HepG2 (cell line): Measurements from ENCODE around the gene POLN. TPM values are rescaled to one million over a fixed set of nuclear protein-coding genes. Genes with fewer than 3 reads are reported as not detected.

Experiments used
- BCL6 ChIP-seq: IDR thresholded peaks from 2 replicates; pipeline ENCODE4 v1.6.1; 2016; ENCODE audit warnings: missing genetic modification reagents, missing compliant biosample characterization
- JUN ChIP-seq: sonication (generic); formaldehyde crosslinking; IDR thresholded peaks from 2 replicates; pipeline ENCODE4 v1.4.0; 2020; ENCODE audit warnings: mild to moderate bottlenecking, missing genetic modification reagents
- RFX3 ChIP-seq: IDR thresholded peaks from 2 replicates; pipeline ENCODE4 v1.6.1; 2016; ENCODE audit warnings: missing biosample characterization, missing genetic modification reagents
- SMAD9 ChIP-seq: sonication (generic); formaldehyde crosslinking; IDR thresholded peaks from 2 replicates; pipeline ENCODE4 v1.5.1; 2020; ENCODE audit warnings: mild to moderate bottlenecking, missing genetic modification reagents
- TCF7 ChIP-seq: sonication (generic); IDR thresholded peaks from 2 replicates; pipeline ENCODE4 v1.6.1; 2016; ENCODE audit warnings: antibody characterized with exemption, low read depth
- YEATS4 ChIP-seq: sonication (generic); formaldehyde crosslinking; IDR thresholded peaks from 2 replicates; pipeline ENCODE4 v1.4.0; 2020; ENCODE audit warnings: missing genetic modification reagents, borderline replicate concordance
- ZFP37 ChIP-seq: sonication (generic); formaldehyde crosslinking; IDR thresholded peaks from 2 replicates; pipeline ENCODE4 v1.4.0; 2020; ENCODE audit warnings: missing genetic modification reagents, borderline replicate concordance
- ZNF570 ChIP-seq: sonication (generic); formaldehyde crosslinking; IDR thresholded peaks from 2 replicates; pipeline ENCODE4 v1.4.0; 2020; ENCODE audit warnings: mild to moderate bottlenecking, missing genetic modification reagents, borderline replicate concordance
- ZNF652 ChIP-seq: IDR thresholded peaks from 2 replicates; pipeline ENCODE4 v1.6.1; 2016; ENCODE audit warnings: low read depth, borderline replicate concordance
- ZNF713 ChIP-seq: sonication (generic); formaldehyde crosslinking; IDR thresholded peaks from 2 replicates; pipeline ENCODE4 v1.4.0; 2020; ENCODE audit warnings: mild to moderate bottlenecking, missing genetic modification reagents
- ZNF841 ChIP-seq: sonication (generic); formaldehyde crosslinking; IDR thresholded peaks from 2 replicates; pipeline ENCODE4 v1.8.1; 2023; ENCODE audit warnings: missing genetic modification reagents, borderline replicate concordance
- polyA plus RNA-seq, 8 experiments: library from polyadenylated mRNA; depleted of rRNA in 3 of 8; stranded (reverse) in 7 of 8; unstranded in 1 of 8; fragments of >200 nt; fragmentation: Illumina TruSeq in 4 of 8; extraction: Trizol in 4 of 8; gene quantifications; 2 replicates each; pipeline versions ENCODE4 v1.2.1 to v1.2.3, GENCODE V29; 2011 to 2016; ENCODE audit warnings: low read depth in 4 of 8, missing spikeins in 1 of 8, mixed read lengths in 1 of 8; ENCODE audit not compliant: insufficient read depth in 1 of 8
- total RNA-seq, 5 experiments: library from RNA; depleted of rRNA; stranded (reverse); fragments of >200 nt; fragmentation: Illumina TruSeq; extraction: Trizol; gene quantifications; 2 replicates each; pipeline ENCODE4 v1.2.3, GENCODE V29; 2016; ENCODE audit warnings: low read depth in 1 of 5
- TF ChIP-seq, protein P1 (sequence below): sonication (generic); formaldehyde crosslinking; IDR thresholded peaks from 2 replicates; pipeline ENCODE4 v1.4.0; 2020; ENCODE audit warnings: mild to moderate bottlenecking, missing genetic modification reagents
- TF ChIP-seq, protein P2 (sequence below): sonication (generic); formaldehyde crosslinking; IDR thresholded peaks from 2 replicates; pipeline ENCODE4 v1.4.0; 2020; ENCODE audit warnings: missing genetic modification reagents, mild to moderate bottlenecking, borderline replicate concordance
- TF ChIP-seq, protein P3 (sequence below), 2 experiments: fragments of 450-650 bp in 1 of 2; sonication (generic) in 1 of 2; formaldehyde crosslinking in 1 of 2; IDR thresholded peaks; 2 replicates each; pipeline versions ENCODE4 v1.6.1 to v1.8.0; 2016 to 2022; ENCODE audit warnings: antibody characterized with exemption in 1 of 2, mild to moderate bottlenecking in 1 of 2, missing genetic modification reagents in 1 of 2

Gene POLN
- total and polyA plus RNA-seq, 2 of the 13 experiments (the other 11 are each of a cell fraction or from before 2014, with no cell fraction given), result 0.93 to 1.5 TPM

DNA sequence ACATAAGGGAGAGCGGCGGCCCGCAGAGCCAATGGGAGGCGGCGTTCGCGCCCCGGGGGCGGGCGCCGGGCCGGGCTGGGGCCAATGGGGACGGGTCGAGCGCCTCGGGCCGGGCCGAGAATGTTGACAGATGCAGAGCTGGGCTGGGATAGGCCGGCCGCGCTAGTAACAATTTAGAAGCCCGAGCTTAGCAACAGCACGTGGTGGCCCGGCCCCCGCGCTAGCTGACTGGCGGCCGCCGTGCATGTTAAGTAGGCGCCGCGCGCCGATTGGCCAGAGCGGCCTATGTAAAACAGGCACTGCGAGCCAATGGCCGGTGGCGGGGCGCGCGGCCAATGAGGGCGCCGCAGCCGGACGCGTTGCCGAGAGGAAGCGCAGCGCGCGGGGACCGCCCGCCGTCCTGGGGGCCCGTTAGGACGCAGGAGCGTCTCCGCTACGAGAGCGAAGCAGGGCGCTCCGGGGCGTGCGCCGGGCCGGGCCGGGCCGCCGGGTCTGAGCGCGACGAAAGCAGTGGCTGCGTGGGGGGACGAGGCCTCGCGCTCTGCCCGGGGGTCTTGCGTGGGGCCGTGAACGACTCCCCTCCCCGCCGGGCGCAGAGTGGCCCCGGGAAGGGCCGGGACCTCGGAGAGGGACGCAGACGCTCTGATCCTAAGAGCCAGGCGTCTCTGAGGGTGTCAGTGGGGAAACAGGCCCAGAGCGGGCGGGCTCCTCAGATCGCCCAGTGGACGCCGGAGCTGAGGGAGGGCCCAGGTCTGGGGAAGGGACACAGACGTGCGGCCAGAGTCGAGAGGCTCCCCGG, 20.4 kb upstream of the POLN start (continued):
- TF ChIP-seq, protein P1, sequence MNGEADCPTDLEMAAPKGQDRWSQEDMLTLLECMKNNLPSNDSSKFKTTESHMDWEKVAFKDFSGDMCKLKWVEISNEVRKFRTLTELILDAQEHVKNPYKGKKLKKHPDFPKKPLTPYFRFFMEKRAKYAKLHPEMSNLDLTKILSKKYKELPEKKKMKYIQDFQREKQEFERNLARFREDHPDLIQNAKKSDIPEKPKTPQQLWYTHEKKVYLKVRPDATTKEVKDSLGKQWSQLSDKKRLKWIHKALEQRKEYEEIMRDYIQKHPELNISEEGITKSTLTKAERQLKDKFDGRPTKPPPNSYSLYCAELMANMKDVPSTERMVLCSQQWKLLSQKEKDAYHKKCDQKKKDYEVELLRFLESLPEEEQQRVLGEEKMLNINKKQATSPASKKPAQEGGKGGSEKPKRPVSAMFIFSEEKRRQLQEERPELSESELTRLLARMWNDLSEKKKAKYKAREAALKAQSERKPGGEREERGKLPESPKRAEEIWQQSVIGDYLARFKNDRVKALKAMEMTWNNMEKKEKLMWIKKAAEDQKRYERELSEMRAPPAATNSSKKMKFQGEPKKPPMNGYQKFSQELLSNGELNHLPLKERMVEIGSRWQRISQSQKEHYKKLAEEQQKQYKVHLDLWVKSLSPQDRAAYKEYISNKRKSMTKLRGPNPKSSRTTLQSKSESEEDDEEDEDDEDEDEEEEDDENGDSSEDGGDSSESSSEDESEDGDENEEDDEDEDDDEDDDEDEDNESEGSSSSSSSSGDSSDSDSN, result peak; percentile 83; the same call in 1 of the 2 replicates
- no peak for TF ChIP-seq ZNF652 (CRISPR knock-in tag)
- no peak for TF ChIP-seq SMAD9 (CRISPR knock-in tag)
- TF ChIP-seq ZNF841 (CRISPR knock-in tag), result no peak
- TF ChIP-seq, protein P2, sequence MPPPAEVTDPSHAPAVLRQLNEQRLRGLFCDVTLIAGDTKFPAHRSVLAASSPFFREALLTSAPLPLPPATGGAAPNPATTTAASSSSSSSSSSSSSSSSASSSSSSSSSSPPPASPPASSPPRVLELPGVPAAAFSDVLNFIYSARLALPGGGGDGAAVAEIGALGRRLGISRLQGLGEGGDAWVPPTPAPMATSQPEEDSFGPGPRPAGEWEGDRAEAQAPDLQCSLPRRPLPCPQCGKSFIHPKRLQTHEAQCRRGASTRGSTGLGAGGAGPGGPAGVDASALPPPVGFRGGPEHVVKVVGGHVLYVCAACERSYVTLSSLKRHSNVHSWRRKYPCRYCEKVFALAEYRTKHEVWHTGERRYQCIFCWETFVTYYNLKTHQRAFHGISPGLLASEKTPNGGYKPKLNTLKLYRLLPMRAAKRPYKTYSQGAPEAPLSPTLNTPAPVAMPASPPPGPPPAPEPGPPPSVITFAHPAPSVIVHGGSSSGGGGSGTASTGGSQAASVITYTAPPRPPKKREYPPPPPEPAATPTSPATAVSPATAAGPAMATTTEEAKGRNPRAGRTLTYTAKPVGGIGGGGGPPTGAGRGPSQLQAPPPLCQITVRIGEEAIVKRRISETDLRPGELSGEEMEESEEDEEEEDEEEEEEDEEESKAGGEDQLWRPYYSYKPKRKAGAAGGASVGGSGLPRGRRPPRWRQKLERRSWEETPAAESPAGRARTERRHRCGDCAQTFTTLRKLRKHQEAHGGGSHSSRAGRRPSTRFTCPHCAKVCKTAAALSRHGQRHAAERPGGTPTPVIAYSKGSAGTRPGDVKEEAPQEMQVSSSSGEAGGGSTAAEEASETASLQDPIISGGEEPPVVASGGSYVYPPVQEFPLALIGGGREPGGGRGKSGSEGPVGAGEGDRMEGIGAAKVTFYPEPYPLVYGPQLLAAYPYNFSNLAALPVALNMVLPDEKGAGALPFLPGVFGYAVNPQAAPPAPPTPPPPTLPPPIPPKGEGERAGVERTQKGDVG (CRISPR knock-in tag), result 0 out of 2 replicates have a peak, but pooled peaks have one; percentile 23
- no peak for TF ChIP-seq BCL6 (CRISPR knock-in tag)
- TF ChIP-seq ZNF713 (CRISPR knock-in tag), result 0 out of 2 replicates have a peak, but pooled peaks have one; percentile 37
- TF ChIP-seq, protein P3, sequence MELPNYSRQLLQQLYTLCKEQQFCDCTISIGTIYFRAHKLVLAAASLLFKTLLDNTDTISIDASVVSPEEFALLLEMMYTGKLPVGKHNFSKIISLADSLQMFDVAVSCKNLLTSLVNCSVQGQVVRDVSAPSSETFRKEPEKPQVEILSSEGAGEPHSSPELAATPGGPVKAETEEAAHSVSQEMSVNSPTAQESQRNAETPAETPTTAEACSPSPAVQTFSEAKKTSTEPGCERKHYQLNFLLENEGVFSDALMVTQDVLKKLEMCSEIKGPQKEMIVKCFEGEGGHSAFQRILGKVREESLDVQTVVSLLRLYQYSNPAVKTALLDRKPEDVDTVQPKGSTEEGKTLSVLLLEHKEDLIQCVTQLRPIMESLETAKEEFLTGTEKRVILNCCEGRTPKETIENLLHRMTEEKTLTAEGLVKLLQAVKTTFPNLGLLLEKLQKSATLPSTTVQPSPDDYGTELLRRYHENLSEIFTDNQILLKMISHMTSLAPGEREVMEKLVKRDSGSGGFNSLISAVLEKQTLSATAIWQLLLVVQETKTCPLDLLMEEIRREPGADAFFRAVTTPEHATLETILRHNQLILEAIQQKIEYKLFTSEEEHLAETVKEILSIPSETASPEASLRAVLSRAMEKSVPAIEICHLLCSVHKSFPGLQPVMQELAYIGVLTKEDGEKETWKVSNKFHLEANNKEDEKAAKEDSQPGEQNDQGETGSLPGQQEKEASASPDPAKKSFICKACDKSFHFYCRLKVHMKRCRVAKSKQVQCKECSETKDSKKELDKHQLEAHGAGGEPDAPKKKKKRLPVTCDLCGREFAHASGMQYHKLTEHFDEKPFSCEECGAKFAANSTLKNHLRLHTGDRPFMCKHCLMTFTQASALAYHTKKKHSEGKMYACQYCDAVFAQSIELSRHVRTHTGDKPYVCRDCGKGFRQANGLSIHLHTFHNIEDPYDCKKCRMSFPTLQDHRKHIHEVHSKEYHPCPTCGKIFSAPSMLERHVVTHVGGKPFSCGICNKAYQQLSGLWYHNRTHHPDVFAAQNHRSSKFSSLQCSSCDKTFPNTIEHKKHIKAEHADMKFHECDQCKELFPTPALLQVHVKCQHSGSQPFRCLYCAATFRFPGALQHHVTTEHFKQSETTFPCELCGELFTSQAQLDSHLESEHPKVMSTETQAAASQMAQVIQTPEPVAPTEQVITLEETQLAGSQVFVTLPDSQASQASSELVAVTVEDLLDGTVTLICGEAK (IDR thresholded peaks at IDR 0.05), result no peak
- TF ChIP-seq, protein P3 (CRISPR knock-in tag; IDR thresholded peaks at IDR 0.05), result no peak
- TF ChIP-seq TCF7, result no peak
- no peak; the same call in 1 of the 2 replicates for TF ChIP-seq ZNF570 (CRISPR knock-in tag)
- peak; percentile 88 for TF ChIP-seq YEATS4 (CRISPR knock-in tag)
- TF ChIP-seq ZFP37 (CRISPR knock-in tag), result no peak
- TF ChIP-seq JUN (CRISPR knock-in tag), result no peak
- no peak for TF ChIP-seq RFX3
